ENCODE data around the gene IFT43.

The IFT43 gene

GRCh38 chr14:76083796-76084765 lies 98.5 kb downstream of the IFT43 start:
- DNase-seq, result no peak

- DNase-seq, result no peak
Measured at GRCh38 chr14:76085358-76085757, 99.8 kb downstream of the IFT43 start.

- peak; percentile 59 for DNase-seq
Measured at GRCh38 chr14:76086636-76087035, 101.1 kb downstream of the IFT43 start.

- no peak for DNase-seq
Measured at GRCh38 chr14:76088326-76088725, 102.8 kb downstream of the IFT43 start.

GRCh38 chr14:76088771-76089571 lies 103.4 kb downstream of the IFT43 start:
- peak; percentile 90 for DNase-seq

GRCh38 chr14:76089575-76089974 lies 104.0 kb downstream of the IFT43 start:
- no peak for DNase-seq

- DNase-seq, result peak; percentile 56
Measured at GRCh38 chr14:76090616-76091391, 105.2 kb downstream of the IFT43 start.

GRCh38 chr14:76093077-76093476 lies 107.5 kb downstream of the IFT43 start:
- no peak for DNase-seq

- no peak for DNase-seq
Measured at GRCh38 chr14:76096257-76096656, 110.7 kb downstream of the IFT43 start.

GRCh38 chr14:76097547-76097946 lies 112.0 kb downstream of the IFT43 start:
- DNase-seq, result no peak

- DNase-seq, result no peak
Measured at GRCh38 chr14:76098047-76098446, 112.5 kb downstream of the IFT43 start.

- DNase-seq, result no peak
Measured at GRCh38 chr14:76098916-76099675, 113.5 kb downstream of the IFT43 start.

- DNase-seq, result no peak
Measured at GRCh38 chr14:76100236-76100635, 114.7 kb downstream of the IFT43 start.

GRCh38 chr14:76101391-76102379 lies 116.1 kb downstream of the IFT43 start:
- no peak for DNase-seq

- DNase-seq, result no peak
Measured at GRCh38 chr14:76104802-76105355, 119.3 kb downstream of the IFT43 start.

GRCh38 chr14:76106188-76106587 lies 120.6 kb downstream of the IFT43 start:
- no peak for DNase-seq

- no peak for DNase-seq
Measured at GRCh38 chr14:76109087-76109880, 123.7 kb downstream of the IFT43 start.

GRCh38 chr14:76112889-76113624 lies 127.5 kb downstream of the IFT43 start:
- DNase-seq, result no peak

- DNase-seq, result no peak
Measured at GRCh38 chr14:76113691-76114090, 128.1 kb downstream of the IFT43 start.

Measured in femur (tissue), 1 donor.